ENCODE measurements around the gene C1orf122. TPM values are rescaled to one million over a fixed set of nuclear protein-coding genes. Genes with fewer than 3 reads are reported as not detected.

C1orf122 gene
- total and polyA plus RNA-seq, 2 of the 13 experiments (the other 11 are each of a cell fraction or from before 2014, with no cell fraction given): 18.7 to 40.6 TPM

GRCh38 chr1:37821481-37821880 is 13.9 kb downstream of the C1orf122 start (continued):
- TF ChIP-seq AHDC1 (CRISPR knock-in tag; IDR thresholded peaks at IDR 0.05; ENCODE audit: borderline replicate concordance) (no peak), MLXIP (CRISPR knock-in tag; IDR thresholded peaks at IDR 0.05; ENCODE audit: borderline replicate concordance) (no peak), STAG1 (CRISPR knock-in tag; IDR thresholded peaks at IDR 0.05) (no peak), NFE2 (CRISPR knock-in tag; IDR thresholded peaks at IDR 0.05) (no peak), NFYC (CRISPR knock-in tag; IDR thresholded peaks at IDR 0.05) (no peak), ZNF800 (CRISPR knock-in tag; IDR thresholded peaks at IDR 0.05) (no peak), ZNF24 (IDR thresholded peaks at IDR 0.05) (no peak), MZF1 (CRISPR knock-in tag; IDR thresholded peaks at IDR 0.05; ENCODE audit: borderline replicate concordance) (no peak), FOXK1 (CRISPR knock-in tag; IDR thresholded peaks at IDR 0.05; ENCODE audit: borderline replicate concordance, low read depth) (no peak), ZNF543 (CRISPR knock-in tag; IDR thresholded peaks at IDR 0.05) (no peak)
